Measurements from ENCODE around the gene NUBP2. TPM values are rescaled to one million over a fixed set of nuclear protein-coding genes. Genes with fewer than 3 reads are reported as not detected.

The NUBP2 gene
- total RNA-seq, 1 donor from 2014 or later, result 111 TPM

DNA sequence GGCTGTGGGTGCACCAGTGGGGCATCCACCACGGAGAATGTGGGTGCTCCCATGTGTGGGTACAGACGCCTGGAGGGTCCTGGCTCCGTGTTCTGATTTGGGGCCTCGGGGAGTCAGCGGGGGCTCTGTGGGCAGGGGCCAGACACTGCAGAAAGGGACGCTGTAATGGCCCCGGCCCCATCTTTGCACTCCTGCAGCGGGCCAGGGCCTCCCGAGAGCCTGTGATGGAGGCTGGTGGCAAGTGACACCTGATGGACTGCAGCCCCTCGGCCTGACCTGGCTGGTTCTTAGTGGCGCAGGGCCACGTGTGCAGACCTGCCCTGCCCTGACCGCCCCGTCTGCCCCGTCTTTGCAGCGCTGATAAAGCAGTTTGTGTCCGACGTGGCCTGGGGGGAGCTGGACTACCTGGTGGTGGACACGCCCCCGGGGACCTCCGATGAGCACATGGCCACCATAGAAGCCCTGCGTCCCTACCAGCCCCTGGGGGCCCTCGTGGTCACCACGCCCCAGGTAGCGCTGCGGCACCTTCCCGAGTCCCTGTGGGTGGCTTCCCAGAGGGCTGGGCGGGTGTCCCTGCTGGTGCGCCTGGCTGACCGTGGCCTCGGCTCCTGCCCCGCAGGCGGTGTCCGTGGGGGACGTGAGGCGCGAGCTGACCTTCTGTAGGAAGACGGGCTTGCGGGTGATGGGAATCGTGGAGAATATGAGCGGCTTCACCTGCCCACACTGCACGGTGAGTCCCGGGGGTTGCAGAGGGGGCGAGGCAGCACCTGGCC, 4.7 kb downstream of the NUBP2 start:
- TF ChIP-seq, protein P1, sequence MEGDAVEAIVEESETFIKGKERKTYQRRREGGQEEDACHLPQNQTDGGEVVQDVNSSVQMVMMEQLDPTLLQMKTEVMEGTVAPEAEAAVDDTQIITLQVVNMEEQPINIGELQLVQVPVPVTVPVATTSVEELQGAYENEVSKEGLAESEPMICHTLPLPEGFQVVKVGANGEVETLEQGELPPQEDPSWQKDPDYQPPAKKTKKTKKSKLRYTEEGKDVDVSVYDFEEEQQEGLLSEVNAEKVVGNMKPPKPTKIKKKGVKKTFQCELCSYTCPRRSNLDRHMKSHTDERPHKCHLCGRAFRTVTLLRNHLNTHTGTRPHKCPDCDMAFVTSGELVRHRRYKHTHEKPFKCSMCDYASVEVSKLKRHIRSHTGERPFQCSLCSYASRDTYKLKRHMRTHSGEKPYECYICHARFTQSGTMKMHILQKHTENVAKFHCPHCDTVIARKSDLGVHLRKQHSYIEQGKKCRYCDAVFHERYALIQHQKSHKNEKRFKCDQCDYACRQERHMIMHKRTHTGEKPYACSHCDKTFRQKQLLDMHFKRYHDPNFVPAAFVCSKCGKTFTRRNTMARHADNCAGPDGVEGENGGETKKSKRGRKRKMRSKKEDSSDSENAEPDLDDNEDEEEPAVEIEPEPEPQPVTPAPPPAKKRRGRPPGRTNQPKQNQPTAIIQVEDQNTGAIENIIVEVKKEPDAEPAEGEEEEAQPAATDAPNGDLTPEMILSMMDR (conservative IDR thresholded peaks at IDR 0.05; ENCODE audit: low read depth, low read length), result no peak
- DNase-seq (ENCODE audit: low read depth), result no peak
- H3K4me3 ChIP-seq (ENCODE audit: low read depth, low read length), result no peak overlapping the region

DNA sequence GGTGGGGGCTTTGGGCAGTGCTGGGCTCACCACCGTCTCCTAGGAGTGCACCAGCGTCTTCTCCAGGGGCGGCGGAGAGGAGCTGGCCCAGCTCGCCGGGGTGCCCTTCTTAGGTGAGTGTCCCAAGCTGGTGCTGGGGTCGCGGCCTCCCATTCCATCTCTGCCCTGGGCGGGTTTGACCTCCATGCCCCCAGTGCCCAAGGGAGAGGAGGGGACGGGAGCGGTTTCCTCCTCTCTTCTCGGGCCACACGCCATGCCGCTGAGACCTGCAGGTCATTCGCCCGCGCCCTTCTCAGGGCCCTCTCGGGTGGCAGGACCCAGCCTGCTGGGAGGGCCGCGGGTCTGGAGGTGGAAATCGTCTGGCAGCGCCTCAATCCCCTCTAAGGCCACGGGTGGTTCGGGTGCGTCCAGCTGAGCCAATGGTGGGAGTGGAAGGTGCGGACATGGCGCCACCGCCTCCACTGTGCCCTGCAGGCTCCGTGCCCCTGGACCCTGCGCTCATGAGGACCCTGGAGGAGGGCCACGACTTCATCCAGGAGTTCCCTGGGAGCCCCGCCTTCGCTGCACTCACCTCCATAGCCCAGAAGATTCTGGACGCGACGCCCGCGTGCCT, 5.4 kb downstream of the NUBP2 start:
- no peak overlapping the region for H3K4me3 ChIP-seq (ENCODE audit: low read depth, low read length)
- no peak for DNase-seq (ENCODE audit: low read depth)
- TF ChIP-seq, protein P1 (conservative IDR thresholded peaks at IDR 0.05; ENCODE audit: low read depth, low read length), result no peak

DNA sequence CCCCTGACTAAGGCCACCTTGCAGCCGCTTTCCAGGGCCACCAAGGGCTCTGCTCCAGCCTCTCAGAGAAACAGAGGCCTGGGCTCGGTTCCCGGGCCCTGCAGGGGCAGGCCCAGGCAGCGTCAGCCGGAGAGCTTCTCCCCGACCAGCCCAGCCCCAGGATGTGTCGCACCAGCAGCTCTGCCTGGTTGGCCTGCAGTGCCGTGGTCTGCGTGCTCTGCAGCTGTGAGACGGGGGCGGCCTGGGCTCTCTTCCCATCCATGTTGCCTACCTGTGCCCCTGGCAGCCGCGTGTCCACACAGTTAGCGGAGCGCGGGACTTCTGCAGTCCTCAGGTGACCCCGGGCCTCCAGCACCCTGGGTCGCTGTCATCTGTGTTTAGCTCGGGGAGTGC, 5.9 kb downstream of the NUBP2 start:
- H3K4me3 ChIP-seq (ENCODE audit: low read depth, low read length), result no peak overlapping the region
- no peak for DNase-seq (ENCODE audit: low read depth)
- TF ChIP-seq, protein P1 (conservative IDR thresholded peaks at IDR 0.05; ENCODE audit: low read depth, low read length), result no peak

DNA sequence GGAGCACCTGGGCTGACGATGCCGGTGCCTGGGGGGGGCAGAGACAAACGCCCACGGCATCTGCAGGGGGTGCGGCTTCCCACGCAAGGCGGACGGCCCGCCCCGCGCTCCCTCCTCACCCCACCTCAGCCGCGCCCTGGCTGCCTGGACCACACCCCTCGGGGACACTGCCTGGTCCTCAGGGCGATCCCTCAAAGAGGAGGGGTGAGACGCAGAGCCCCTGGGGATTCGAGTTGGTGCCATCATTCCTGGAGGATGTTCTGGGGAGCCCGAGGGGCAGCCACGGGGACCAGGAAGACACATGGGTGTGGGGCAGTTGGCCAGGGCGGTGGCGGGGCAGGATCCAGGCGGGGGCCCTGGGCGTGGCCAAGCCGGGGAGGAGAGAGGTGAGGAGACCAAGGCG, 6.9 kb downstream of the NUBP2 start:
- TF ChIP-seq, protein P1 (conservative IDR thresholded peaks at IDR 0.05; ENCODE audit: low read depth, low read length), result no peak
- no peak for DNase-seq (ENCODE audit: low read depth)
- H3K4me3 ChIP-seq (ENCODE audit: low read depth, low read length), result no peak overlapping the region

DNA sequence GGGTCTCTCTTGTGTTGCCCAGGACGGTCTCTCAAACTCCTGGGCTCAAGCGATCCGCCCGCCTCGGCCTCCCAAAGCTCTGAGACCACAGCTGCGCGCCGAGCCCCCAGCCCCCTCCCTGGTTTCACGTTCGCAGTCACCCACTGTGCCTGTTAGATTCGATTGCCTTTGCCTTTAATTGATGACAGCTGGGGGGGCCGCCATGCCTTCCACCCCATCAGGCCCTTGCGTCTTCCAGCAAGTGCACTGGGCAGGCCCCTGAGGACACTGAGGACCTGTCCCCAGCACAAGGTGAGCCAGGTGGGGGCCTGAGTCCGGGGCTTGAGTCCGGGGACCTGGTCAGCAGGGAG, 7.5 kb downstream of the NUBP2 start:
- no peak for DNase-seq (ENCODE audit: low read depth)
- TF ChIP-seq, protein P1 (conservative IDR thresholded peaks at IDR 0.05; ENCODE audit: low read depth, low read length), result no peak
- no peak overlapping the region for H3K4me3 ChIP-seq (ENCODE audit: low read depth, low read length)

DNA sequence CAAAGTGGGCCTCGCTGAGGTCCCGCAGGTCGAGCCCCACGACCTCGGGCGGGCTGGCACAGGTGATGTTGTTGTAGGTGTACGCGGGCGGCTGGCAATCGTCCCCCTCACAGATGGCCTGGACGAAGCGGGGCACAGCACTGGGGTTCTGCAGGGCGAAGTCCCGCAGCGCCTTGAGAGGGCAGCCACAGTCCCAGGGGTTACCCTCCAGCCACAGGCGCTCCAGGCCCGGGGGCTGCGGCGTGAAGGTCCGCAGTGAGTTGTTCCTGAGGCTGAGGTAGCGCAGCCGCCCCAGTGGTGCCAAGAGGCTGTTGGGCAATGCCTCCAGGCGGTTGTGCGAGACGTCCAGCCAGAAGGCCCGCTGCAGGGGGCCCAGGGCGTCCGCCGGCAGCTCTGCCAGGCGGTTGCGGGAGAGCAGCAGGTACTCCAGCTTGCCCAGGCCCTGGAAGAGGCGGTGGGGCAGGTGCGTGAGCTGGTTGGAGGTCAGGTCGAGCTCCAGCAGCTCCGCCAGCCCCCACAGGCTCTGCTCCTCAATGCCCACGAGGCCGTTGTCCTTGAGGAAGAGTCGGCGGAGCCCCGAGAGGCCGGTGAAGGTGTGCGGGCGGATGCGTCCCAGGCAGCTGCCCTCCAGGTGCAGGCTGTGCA, 8.0 kb downstream of the NUBP2 start:
- TF ChIP-seq, protein P1 (conservative IDR thresholded peaks at IDR 0.05; ENCODE audit: low read depth, low read length), result no peak
- no peak for DNase-seq (ENCODE audit: low read depth)
- no peak overlapping the region for H3K4me3 ChIP-seq (ENCODE audit: low read depth, low read length)
